Bronchial epithelial cell (primary cell): ENCODE data around the gene RSL1D1. TPM values are rescaled to one million over a fixed set of nuclear protein-coding genes. Genes with fewer than 3 reads are reported as not detected.
"Not testable (repeated sequence)": the region's sequence is repeated elsewhere in the genome, so short reads cannot be mapped to it uniquely, and the experiment has no call there.

Experiments used
- DNase-seq: peaks from one replicate; pipeline ENCODE4 v3.0.0-alpha.2; 2010; ENCODE audit warnings: low read depth
- FAIRE-seq: peaks from 2 replicates; lab custom pipeline; 2011; peaks lifted over from hg19 to GRCh38; lab: Jason Lieb, UNC
- H3K27me3 ChIP-seq: 2 replicates; pipeline ENCODE4 v1.5.1; 2011; ENCODE audit warnings: low read length; ENCODE audit not compliant: control insufficient read depth, insufficient read depth
- H3K36me3 ChIP-seq: 2 replicates; pipeline ENCODE4 v1.5.1; 2011; ENCODE audit warnings: low read length; ENCODE audit not compliant: control insufficient read depth, insufficient read depth
- H3K4me3 ChIP-seq: 2 replicates; pipeline ENCODE4 v1.5.1; 2011; ENCODE audit warnings: mild to moderate bottlenecking, low read depth, low read length, control low read depth
- CTCF ChIP-seq: IDR thresholded peaks from 2 replicates; pipeline ENCODE4 v1.5.1; 2011; ENCODE audit warnings: mild to moderate bottlenecking, moderate library complexity, low read length, control low read depth, inconsistent platforms; ENCODE audit not compliant: insufficient read depth, severe bottlenecking
- total RNA-seq: library from RNA; depleted of rRNA; stranded (reverse); fragments of >200 nt; gene quantifications from 2 replicates; pipeline ENCODE4 v1.2.1, GENCODE V29; 2014

The RSL1D1 gene
- total RNA-seq, 1 donor from 2014 or later: 68.7 TPM

- H3K27me3 ChIP-seq: no peaks in the 10 kb centered on the region
- TF ChIP-seq CTCF: no peak
- FAIRE-seq: no peak
- no peaks in the 10 kb centered on the region for H3K36me3 ChIP-seq
- H3K4me3 ChIP-seq: no peak overlapping the region
- peak; percentile 41 for DNase-seq
Measured at GRCh38 chr16:11816123-11816522, 35.2 kb downstream of the RSL1D1 start.

- H3K36me3 ChIP-seq, FAIRE-seq, H3K27me3 ChIP-seq, H3K4me3 ChIP-seq, DNase-seq: not testable (repeated sequence)
Measured at GRCh38 chr16:11814800-11815199, 36.5 kb downstream of the RSL1D1 start.

GRCh38 chr16:11806721-11807120 lies 44.6 kb downstream of the RSL1D1 start:
- DNase-seq (peak; percentile 31), FAIRE-seq (no peak)
- no peak for TF ChIP-seq CTCF
- no peaks in the 10 kb centered on the region for H3K27me3 ChIP-seq
- no peak overlapping the region for H3K4me3 ChIP-seq
- H3K36me3 ChIP-seq: no peaks in the 10 kb centered on the region

GRCh38 chr16:11805556-11805955 lies 45.8 kb downstream of the RSL1D1 start:
- FAIRE-seq: no peak
- no peaks in the 10 kb centered on the region for H3K27me3 ChIP-seq
- no peak for DNase-seq

GRCh38 chr16:11801481-11802021 lies 49.8 kb downstream of the RSL1D1 start:
- no peaks in the 10 kb centered on the region for H3K36me3 ChIP-seq
- no peak overlapping the region for H3K4me3 ChIP-seq
- H3K27me3 ChIP-seq: no peaks in the 10 kb centered on the region
- TF ChIP-seq CTCF: no peak
- FAIRE-seq: no peak
- peak; percentile 62 for DNase-seq

More at GRCh38 chr16:11805556-11805955, 45.8 kb downstream of the RSL1D1 start:
- Histone ChIP-seq H3K4me3 (no peak overlapping the region), H3K36me3 (no peaks in the 10 kb centered on the region)
- TF ChIP-seq CTCF: no peak

GRCh38 chr16:11800382-11800718 lies 51.0 kb downstream of the RSL1D1 start:
- FAIRE-seq: no peak
- H3K4me3 ChIP-seq: no peak overlapping the region
- no peak for TF ChIP-seq CTCF
- DNase-seq: no peak
- no peaks in the 10 kb centered on the region for H3K36me3 ChIP-seq
- H3K27me3 ChIP-seq: no peaks in the 10 kb centered on the region
